CD1c-positive myeloid dendritic cell (primary cell): ENCODE data around the gene TEX26.

ENCODE experiments used
- DNase-seq: peaks from one replicate; pipeline ENCODE4 v3.0.0-alpha.2; 2016; ENCODE audit errors: extremely low spot score

TEX26 gene

GRCh38 chr13:31011901-31012654, 79.6 kb downstream of the TEX26 start:
- DNase-seq = peak; percentile 34

GRCh38 chr13:31012655-31013024, 80.2 kb downstream of the TEX26 start:
- DNase-seq = no peak

DNA sequence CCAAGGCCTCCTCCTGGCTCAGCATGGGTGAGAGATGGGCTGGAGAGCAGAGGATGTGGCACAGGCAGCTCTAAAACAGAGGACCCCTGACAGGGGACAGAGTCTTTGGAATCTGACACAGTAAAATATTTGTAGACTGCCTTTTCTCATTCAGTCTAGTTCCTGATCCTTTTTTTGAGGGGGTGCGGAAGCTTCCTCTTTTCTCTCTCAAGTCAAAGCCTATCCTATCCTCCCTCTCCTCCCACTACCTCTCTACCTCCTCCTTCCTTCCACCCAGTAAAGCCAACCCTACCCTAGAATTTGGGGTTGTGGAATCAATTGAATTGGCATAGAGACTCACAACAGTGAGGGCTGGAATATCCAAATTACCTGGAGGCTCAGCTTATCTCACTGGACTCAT, 82.0 kb downstream of the TEX26 start:
- peak; percentile 59 for DNase-seq

- no peak for DNase-seq
Observed at GRCh38 chr13:31015199-31015598, 82.7 kb downstream of the TEX26 start.

DNA sequence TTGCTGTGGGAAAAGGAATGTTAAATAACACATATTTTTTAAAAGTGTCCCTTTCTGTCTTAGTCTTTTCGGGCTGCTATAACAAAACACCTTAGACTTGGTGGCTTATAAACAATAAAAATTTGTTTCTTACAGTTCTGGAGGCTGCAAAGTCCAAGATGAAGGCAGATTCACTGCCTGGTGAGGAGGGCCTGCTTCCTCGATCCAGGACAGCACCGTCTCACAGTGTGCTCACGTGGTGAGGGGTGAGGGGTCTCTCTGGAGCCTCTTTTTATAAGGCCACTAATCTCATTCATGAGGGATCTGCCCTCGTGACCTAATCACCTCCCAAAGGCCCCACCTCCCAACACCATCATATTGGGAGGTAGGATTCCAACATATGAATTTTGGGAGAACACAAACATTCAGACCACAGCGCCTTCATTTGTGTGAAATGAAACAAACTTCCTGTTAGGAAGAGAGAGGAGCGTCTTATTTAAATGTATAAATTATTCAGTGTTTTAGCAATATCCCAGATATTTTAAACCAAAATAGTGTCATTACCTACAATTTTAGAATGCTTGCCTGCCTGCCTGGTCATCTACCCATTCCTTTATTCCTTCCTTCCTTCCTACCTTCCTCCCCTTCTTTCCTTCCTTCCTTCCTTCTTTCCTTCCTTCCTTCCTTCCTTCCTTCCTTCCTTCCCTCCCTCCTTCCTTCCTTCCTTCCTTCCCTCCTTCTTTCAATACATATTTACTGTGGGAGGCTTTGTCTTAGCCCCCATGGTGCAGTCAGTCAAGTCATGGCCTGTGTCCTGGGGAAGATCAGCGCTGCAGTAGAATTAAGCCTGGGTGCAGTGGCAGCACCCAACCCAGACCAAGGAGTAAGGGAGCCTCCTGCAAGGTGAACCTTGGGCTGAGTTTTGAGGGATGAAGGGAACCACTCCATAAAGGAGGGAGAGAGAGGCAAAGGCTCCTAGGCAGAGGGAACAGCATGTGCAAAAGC, 84.2 kb downstream of the TEX26 start:
- no peak for DNase-seq

- DNase-seq = no peak
Observed at GRCh38 chr13:31018511-31018910, 86.1 kb downstream of the TEX26 start.

DNA sequence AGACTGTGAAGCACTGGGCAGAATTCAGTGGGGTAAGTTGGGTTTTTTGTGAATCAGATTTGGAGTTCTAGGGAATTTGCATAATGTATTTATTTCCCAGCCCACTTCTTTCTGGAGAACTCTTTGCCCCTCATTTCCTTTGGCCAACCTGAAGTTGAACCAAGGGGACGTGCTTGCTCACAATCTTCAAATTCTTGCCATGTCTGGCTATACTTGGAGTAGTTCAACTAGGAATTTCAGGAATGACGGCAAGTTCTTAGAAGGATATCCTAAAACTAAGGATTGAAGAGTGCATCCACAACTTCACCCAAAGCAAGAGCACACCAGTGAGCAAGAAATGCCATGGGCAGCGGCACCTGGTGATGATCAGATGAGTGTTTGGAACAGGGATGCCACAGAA, 88.5 kb downstream of the TEX26 start:
- DNase-seq = no peak

GRCh38 chr13:31022288-31022895, 89.9 kb downstream of the TEX26 start:
- no peak for DNase-seq

GRCh38 chr13:31022928-31023530, 90.6 kb downstream of the TEX26 start:
- DNase-seq = no peak
